ENCODE data around the gene STIM1.
"Not testable (repeated sequence)": the region's sequence is repeated elsewhere in the genome, so short reads cannot be mapped to it uniquely, and the experiment has no call there.

Gene STIM1

GRCh38 chr11:3890014-3890413, 34.5 kb downstream of the STIM1 start:
- no peak for DNase-seq

GRCh38 chr11:3890806-3891205, 35.3 kb downstream of the STIM1 start:
- DNase-seq, result no peak

DNA sequence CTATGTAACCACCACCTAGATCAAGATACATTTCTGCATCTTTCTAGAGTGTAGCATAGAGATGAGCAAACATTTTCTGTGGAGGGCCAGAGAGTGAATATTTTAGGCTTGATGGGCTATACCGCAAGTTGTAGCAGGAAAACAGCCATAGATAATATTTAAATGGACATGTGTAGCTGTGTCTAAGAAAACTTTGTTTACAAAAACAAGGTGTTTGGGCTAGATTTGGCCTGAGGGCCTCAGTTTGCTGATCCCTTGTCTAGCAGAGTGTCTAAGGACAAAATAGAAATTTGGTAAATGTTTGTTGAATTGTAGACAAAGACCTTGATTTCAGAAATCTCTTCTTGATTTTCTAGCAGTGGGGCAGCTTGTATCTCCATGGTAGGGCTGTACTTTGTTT, 36.3 kb downstream of the STIM1 start:
- no peak for DNase-seq

DNA sequence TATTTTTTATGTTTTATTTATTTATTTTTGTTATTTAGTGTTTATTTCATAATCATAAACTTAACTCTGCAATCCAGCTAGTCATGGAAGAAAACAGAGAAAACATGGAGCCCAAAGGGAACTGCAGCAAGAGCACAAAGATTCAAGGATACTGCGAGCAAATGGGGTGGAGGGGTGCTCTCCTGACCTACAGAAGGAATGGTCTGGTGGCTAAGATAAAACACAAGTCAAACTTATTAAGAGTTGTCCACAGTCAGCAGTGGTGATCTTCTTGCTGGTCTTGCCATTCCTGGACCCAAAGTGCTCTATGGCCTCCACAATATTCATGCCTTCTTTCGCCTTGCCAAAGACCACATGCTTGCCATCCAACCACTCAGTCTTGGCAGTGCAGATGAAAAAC, 36.7 kb downstream of the STIM1 start:
- DNase-seq, result no peak

DNA sequence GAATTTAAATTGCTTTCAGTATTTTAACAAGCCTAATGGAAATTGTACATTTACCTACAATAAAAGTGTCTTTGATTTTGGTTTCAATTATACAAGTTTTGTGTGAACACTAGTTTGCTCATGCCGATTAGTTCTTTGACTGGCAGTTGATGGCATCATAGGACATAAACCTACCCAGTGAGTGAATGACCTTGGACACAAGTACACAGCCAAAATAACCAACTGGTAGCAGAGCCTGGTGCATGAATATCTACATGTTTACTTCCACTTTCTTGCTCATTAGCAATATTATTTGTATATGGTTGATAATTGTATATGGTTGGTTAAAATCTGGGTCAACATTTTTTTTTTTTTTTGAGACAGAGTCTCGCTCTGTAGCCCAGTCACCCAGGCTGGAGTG, 37.8 kb downstream of the STIM1 start:
- DNase-seq, result no peak

- no peak for DNase-seq
Measured at GRCh38 chr11:3894128-3894731, 38.8 kb downstream of the STIM1 start.

DNA sequence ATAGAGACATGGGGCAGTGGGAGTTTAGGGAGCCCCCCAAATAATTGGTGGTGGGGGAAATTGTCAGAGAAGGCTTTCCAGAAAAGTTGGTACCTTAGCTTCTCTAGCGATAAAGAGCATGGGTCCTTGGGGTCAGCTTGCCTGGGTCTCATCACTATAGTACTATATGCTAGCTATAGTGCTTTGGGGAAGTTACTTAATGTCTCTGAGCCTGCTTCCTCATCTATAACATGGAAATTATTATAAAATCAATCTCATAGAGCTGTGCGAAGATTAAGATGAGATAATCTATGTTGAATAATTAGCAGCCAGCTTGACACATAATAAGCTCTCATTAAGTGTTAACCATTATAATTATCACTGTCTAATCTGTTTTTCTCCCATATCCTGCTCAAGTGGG, 41.2 kb downstream of the STIM1 start:
- DNase-seq, result no peak

DNA sequence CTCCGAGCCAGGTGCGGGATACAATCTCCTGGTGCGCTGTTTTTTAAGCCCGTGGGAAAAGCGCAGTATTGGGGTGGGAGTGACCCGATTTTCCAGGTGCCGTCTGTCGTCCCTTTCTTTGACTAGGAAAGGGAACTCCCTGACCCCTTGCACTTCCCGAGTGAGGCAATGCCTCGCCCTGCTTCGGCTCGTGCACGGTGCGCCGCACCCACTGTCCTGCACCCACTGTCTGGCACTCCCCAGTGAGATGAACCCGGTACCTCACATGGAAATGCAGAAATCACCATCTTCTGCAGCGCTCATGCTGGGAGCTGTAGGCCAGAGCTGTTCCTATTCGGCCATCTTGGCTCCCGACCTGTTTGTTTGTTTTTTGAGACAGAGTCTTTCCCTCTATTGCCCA, 44.8 kb downstream of the STIM1 start:
- DNase-seq, result not testable (repeated sequence)

DNA sequence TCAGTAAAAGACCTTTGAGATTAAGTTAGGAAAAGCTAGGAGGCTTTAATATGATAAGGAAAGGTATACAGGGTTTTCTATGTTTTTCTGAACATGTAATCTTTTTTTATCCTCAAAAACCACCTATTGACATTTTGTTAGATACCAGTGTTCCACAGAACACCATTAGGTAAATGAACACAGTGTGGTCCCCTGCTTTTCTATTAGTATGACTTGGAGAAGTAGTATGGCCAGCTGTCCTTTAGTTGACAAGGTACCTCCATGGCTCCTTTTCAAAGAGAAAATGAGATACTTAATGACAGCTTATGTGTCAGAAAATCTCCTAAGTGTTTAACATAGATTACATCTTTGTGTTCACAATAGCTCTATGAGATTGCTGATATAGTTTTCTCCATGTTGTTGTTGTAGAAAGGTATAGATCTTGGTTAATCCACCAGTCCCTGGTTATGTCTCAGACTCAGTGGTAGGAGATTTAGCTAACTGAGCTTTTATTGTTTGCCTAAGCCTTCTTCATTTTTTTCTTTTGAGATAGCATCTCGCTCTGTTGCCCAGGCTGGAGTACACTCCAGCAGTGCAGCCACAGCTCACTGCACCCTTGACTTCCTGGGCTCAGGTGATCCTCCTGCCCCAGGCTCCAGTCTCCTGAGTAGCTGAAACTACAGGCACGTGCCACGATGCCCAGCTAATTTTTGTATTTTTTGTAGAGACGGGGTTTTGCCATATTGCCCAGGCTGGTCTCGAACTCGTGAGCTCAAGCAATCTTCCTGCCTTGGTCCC, 46.0 kb downstream of the STIM1 start:
- no peak for DNase-seq

GRCh38 chr11:3902441-3902840, 47.0 kb downstream of the STIM1 start:
- DNase-seq, result no peak

DNA sequence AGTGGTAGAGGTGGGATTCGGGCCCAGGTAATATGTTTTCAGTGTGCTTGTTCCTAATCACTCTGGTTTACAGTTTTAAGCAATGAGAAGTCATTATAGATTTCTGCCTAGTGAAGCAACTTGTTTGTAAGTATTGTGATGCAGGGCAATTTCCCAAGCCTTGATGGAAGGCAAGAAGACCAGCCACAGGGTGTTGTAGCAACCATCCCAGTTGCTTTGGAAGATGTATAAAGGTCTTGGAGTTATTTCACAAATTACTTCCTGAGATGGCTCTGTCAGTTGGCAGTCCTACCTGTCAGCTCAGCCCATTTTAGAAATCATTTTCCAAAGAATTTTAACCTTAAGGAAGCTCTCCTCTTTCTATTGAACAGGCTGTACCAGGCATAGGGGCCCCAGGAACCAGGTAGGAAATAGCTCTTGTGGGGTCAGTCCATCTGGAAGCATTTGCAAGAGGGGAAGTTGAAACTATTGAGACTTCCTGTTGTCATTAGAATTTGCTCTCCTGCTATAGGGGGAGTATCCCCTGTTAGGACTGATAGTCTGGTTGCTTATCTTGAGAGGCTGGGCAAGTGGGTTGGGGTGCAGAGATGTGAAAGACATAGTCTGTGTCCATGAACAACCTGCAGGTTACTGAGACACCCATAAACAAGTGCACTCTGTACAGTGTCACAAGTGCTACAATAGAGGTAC, 47.9 kb downstream of the STIM1 start:
- DNase-seq, result no peak

- DNase-seq, result no peak
Measured at GRCh38 chr11:3904228-3904627, 48.8 kb downstream of the STIM1 start.

DNA sequence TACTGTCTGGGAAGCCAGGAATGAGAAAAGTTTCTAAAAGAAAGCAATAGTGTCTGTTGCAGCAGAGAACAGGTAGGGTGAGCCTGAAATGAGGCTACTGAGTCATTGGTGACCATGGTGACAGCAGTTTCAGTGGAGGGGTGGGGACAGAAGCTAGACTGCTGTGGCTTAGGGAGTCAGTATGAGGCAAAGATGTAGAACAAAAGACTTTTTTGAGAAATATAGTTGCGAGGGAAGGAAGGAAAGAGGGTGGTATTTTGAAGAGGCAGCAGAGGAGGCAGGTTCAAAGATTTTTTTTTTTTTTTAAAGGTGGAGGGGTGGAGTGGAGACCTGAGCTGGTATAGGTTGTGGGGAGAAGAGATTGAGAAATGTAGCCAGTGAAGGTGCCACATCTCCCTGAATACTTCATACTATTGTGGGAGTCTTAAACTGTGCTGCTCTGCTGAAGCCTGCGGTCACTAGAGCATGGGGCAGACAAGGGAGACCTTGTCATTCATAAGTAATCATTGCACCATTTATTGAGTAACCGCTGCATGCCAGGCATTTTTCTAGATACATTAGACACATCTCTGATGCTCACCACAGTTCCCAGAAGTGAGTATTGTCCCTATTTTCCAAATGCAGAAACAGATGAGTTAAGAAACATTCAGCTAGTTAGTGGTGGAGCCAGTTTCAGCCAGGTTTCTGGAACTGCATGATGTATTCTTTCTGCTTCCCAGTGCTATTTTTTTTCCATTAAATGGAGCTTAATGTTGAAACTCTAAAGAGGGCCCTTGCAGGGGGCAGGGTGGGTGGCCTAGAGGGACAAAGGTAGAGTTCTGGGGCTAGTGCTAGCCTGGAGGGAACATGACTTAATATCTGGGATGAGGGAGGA, 49.9 kb downstream of the STIM1 start:
- peak; percentile 64 for DNase-seq

DNA sequence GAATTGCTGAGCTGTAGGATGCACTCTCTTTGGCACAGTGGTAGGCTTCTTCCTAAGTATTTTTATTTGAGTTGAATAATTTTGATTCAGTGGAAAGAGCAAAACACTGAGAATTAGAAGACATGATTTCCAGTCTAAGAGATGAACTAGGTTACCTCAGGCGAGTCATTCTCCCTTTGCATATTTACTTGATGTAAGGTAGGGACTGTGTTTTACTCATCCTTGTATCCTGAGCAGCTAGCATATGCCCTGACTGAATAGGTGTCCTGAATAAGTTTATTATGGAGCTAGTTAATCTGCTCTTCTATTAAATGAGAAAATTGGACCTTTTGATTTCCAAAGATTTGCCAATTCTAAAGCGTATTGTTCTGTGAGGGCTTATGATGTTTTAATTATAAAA, 50.7 kb downstream of the STIM1 start:
- no peak for DNase-seq

- no peak for DNase-seq
Measured at GRCh38 chr11:3907590-3907989, 52.1 kb downstream of the STIM1 start.

GRCh38 chr11:3909901-3910300, 54.4 kb downstream of the STIM1 start:
- DNase-seq, result no peak

- DNase-seq, result no peak
Measured at GRCh38 chr11:3911908-3912505, 56.5 kb downstream of the STIM1 start.

DNA sequence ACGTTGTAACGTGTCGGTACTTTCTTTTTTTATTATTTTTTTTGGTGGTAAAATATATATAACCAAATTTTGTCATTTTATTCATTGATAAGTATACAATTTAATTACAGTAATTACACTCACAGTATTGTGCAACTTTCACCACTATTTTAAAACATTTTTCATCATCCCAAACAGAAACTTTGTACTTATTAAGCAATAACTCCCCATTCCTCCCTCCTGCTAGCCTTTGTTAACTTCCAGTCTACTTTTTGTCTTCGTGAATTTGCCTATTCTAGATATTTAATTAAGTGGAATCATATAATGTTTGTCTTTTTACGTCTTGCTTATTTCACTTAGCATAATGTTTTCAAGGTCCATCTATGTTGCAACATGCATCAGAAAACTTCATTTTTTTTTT, 58.5 kb downstream of the STIM1 start:
- DNase-seq, result no peak

- no peak for DNase-seq
Measured at GRCh38 chr11:3914805-3915204, 59.3 kb downstream of the STIM1 start.

DNA sequence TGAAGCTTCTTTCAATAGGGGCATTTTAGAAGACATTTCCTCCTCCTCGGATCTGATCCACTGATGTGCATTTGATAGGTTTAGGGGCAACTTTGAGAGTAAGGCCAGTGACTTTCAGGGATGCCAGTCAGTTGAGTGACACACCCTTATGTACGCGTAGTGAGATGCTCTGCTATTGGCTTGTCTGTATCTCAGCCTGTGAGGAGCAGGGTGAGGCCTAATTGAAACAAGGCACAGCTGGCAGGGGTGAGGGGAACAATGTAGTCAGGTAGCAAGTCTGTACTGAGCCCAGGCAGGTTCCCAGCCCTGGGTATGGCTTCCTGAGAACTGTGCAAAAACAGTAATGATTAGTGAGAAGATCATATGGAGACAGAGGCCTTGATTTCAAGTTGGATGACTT, 61.5 kb downstream of the STIM1 start:
- no peak for DNase-seq

- DNase-seq, result peak; percentile 72
Measured at GRCh38 chr11:3920148-3920852, 64.8 kb downstream of the STIM1 start.

GRCh38 chr11:3922056-3922455, 66.6 kb downstream of the STIM1 start:
- no peak for DNase-seq
